Mammary epithelial cell (primary cell): Measurements from ENCODE around the gene TBXAS1.

Experiments
- EZH2 ChIP-seq: IDR thresholded peaks from 2 replicates; pipeline ENCODE4 v1.6.1; 2012; ENCODE audit warnings: low read length, inconsistent platforms, borderline replicate concordance
- TF ChIP-seq, protein P1 (sequence below), 2 donors: IDR thresholded peaks in 1 of 2; conservative IDR thresholded peaks in 1 of 2; 2 replicates each; pipeline ENCODE4 v1.5.1; 2011 to 2012; ENCODE audit warnings: inconsistent platforms in 2 of 2, low read length in 2 of 2, mild to moderate bottlenecking in 2 of 2, control low read depth in 1 of 2, low read depth in 1 of 2; ENCODE audit not compliant: insufficient read depth in 1 of 2; ENCODE audit errors: extremely low read depth in 1 of 2

DNA sequence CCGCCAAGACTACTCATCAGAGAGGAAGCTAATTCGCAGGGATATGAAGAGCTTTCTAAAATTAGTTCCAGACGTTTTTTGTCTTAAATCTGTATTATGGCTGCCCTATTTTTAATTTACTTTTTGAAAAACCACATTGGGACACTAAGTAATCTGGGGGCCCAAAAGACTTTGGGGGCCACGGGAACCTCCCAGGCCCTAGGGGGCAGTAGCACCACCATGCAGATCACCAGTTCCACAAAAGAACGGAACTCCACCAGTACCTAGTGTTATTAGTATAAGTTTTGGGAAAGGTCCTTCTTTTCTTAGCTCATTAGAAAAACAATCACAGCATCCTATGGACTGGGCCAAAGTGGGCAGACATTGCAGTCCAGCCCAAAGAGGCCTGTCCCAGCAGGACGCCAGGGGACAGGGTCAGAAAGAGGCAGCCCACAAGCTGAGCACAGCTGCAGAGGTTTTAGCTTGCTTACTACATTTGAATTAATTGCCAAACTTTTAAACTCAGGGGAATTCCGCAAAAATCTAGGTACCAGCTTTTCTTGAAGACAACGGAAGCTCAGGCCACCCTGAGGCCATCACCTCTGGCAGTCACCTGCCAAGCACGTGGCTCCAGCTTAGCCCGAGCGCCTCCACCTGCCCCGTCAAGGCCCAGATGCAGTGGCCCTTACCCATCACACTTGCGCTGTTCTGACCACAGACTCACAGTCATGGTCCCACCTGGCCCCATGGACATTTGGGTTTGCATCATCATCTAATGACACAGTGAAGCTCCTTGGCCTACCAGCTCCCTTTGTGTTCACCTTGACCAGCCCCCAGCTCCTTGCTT is 158.8 kb downstream of the TBXAS1 start:
- TF ChIP-seq, protein P1, sequence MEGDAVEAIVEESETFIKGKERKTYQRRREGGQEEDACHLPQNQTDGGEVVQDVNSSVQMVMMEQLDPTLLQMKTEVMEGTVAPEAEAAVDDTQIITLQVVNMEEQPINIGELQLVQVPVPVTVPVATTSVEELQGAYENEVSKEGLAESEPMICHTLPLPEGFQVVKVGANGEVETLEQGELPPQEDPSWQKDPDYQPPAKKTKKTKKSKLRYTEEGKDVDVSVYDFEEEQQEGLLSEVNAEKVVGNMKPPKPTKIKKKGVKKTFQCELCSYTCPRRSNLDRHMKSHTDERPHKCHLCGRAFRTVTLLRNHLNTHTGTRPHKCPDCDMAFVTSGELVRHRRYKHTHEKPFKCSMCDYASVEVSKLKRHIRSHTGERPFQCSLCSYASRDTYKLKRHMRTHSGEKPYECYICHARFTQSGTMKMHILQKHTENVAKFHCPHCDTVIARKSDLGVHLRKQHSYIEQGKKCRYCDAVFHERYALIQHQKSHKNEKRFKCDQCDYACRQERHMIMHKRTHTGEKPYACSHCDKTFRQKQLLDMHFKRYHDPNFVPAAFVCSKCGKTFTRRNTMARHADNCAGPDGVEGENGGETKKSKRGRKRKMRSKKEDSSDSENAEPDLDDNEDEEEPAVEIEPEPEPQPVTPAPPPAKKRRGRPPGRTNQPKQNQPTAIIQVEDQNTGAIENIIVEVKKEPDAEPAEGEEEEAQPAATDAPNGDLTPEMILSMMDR (conservative IDR thresholded peaks at IDR 0.05 in 1 of 2, IDR thresholded peaks at IDR 0.05 in 1 of 2; ENCODE audit: extremely low read depth in 1 of 2, insufficient read depth in 1 of 2, low read depth in 1 of 2, low read length in 2 of 2): no peak
- TF ChIP-seq EZH2: no peak
